H1 (cell line): ENCODE measurements around the gene LRP5. TPM values are rescaled to one million over a fixed set of nuclear protein-coding genes. Genes with fewer than 3 reads are reported as not detected.

Experiments used
- CHD7 ChIP-seq: fragments of 300-600 bp; sonication (generic); IDR thresholded peaks from 2 replicates; pipeline ENCODE4 v1.7.1; 2012; ENCODE audit warnings: low read length, moderate library complexity, mild to moderate bottlenecking, inconsistent platforms; ENCODE audit not compliant: insufficient replicate concordance
- NRF1 ChIP-seq: IDR thresholded peaks from 2 replicates; pipeline ENCODE4 v1.6.1; 2011; ENCODE audit warnings: mild to moderate bottlenecking, low read depth, low read length, improper control_type of control experiment
- POU5F1 ChIP-seq: IDR thresholded peaks from 2 replicates; pipeline ENCODE4 v1.6.1; 2011; ENCODE audit warnings: low read depth, mild to moderate bottlenecking, low read length, moderate library complexity
- SP4 ChIP-seq: IDR thresholded peaks from 2 replicates; pipeline ENCODE4 v1.6.1; 2012; ENCODE audit warnings: low read length, inconsistent platforms
- polyA plus RNA-seq, 7 experiments: library from polyadenylated mRNA; depleted of rRNA in 3 of 7; stranded (reverse) in 5 of 7; unstranded in 2 of 7; fragments of >200 nt in 5 of 7; fragments of 200-250 nt in 2 of 7; gene quantifications; 1 replicate in 5 of 7; 2 replicates in 1 of 7; 4 replicates in 1 of 7; pipeline versions ENCODE4 v1.2.1 to v1.2.3, GENCODE V29; 2011 to 2013; ENCODE audit warnings: missing spikeins in 2 of 7, mixed read lengths in 2 of 7
- total RNA-seq: library from RNA; stranded (reverse); fragmentation: NEBNext Ultra II Directional; extraction: Animal tissue kit (Norgen Biotek cat#: 25700); gene quantifications from 2 replicates; pipeline ENCODE4 v1.2.1, GENCODE V29; 2021

LRP5 gene
- total and polyA plus RNA-seq, 2 of the 8 experiments (the other 6 are each of a cell fraction or from before 2014, with no cell fraction given) = 19.0 to 38.9 TPM

GRCh38 chr11:68420171-68420570, 107.8 kb downstream of the LRP5 start (continued):
- TF ChIP-seq CHD7 (no peak), POU5F1 (no peak), NRF1 (no peak), SP4 (no peak)
